ENCODE results near the gene NFASC.

GRCh38 chr1:205002705-205003104 is 132.0 kb downstream of the NFASC start:
- TF ChIP-seq, protein P1, sequence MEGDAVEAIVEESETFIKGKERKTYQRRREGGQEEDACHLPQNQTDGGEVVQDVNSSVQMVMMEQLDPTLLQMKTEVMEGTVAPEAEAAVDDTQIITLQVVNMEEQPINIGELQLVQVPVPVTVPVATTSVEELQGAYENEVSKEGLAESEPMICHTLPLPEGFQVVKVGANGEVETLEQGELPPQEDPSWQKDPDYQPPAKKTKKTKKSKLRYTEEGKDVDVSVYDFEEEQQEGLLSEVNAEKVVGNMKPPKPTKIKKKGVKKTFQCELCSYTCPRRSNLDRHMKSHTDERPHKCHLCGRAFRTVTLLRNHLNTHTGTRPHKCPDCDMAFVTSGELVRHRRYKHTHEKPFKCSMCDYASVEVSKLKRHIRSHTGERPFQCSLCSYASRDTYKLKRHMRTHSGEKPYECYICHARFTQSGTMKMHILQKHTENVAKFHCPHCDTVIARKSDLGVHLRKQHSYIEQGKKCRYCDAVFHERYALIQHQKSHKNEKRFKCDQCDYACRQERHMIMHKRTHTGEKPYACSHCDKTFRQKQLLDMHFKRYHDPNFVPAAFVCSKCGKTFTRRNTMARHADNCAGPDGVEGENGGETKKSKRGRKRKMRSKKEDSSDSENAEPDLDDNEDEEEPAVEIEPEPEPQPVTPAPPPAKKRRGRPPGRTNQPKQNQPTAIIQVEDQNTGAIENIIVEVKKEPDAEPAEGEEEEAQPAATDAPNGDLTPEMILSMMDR (IDR thresholded peaks at IDR 0.05): no peak
- no peak for TF ChIP-seq POLR2A (IDR thresholded peaks at IDR 0.05)
